ENCODE data around the gene FAM13B. TPM values are rescaled to one million over a fixed set of nuclear protein-coding genes. Genes with fewer than 3 reads are reported as not detected.

The FAM13B gene
- total and polyA plus RNA-seq, 9 of the 15 experiments (the other 6 are each of a cell fraction or from before 2014, with no cell fraction given), result 2.3 to 21.6 (median 14.1) TPM

- 0 out of 2 replicates have a peak, but pooled peaks have one; percentile 3 for TF ChIP-seq NCOR1 (IDR thresholded peaks at IDR 0.05)
- peak; percentile 78 for TF ChIP-seq MEIS2 (IDR thresholded peaks at IDR 0.05; ENCODE audit: partially characterized antibody)
- no peak for TF ChIP-seq NFE2 (IDR thresholded peaks at IDR 0.05; ENCODE audit: low read depth)
- no peak for TF ChIP-seq ZHX1 (conservative IDR thresholded peaks at IDR 0.05; ENCODE audit: low read length)
- no peak for TF ChIP-seq PBX2 (CRISPR knock-in tag; IDR thresholded peaks at IDR 0.05; ENCODE audit: low read depth)
- TF ChIP-seq PBX2 (tag; conservative IDR thresholded peaks at IDR 0.05; ENCODE audit: low read depth), result peak; percentile 53
- TF ChIP-seq ZBTB5 (IDR thresholded peaks at IDR 0.05), result no peak
- TF ChIP-seq NEUROD1 (IDR thresholded peaks at IDR 0.05; ENCODE audit: borderline replicate concordance, low read depth, low read length, partially characterized antibody), result no peak
- no peak for TF ChIP-seq CHCHD3 (CRISPR knock-in tag; IDR thresholded peaks at IDR 0.05)
Measured at GRCh38 chr5:137994556-137994955, 38.3 kb downstream of the FAM13B start (continued).
